Measurements from ENCODE around the gene NRAP. TPM values are rescaled to one million over a fixed set of nuclear protein-coding genes. Genes with fewer than 3 reads are reported as not detected.

The NRAP gene
- total RNA-seq, 1 experiment from 2014 or later, result not detected

DNA sequence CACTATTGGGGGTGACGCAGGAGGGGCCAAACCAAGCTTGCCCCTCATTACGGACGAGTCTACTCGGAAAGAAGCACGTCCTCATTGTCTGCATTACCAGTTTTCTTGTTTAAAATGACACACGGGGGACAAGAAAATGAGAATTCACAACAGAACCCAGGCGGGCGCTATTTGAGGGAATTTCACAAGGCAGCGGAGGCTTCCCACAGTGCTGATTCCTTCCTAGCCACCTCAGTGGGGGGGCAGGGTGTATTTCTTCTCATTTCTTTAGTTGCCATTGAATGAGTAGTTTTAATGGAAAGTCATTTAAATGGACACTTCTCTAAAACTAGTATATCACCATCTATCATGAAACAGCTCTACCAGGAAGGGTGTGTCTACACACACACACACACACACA is 42.9 kb downstream of the NRAP start:
- CTCF ChIA-PET, result interaction anchor here (0.7 to 1.5 kb wide), 2 partner anchors 58 to 1104 kb away, joined by 3 to 4 read pairs; no protein-coding TSS in a partner anchor
- no peak for DNase-seq (ENCODE audit: unreplicated experiment)
- Mint-ChIP-seq H3K27ac (ENCODE audit: low read depth, unreplicated experiment) (no peak overlapping the region), H3K27me3 (ENCODE audit: insufficient read depth, unreplicated experiment) (peaks cover 60% of the 10 kb centered on the region), H3K4me1 (ENCODE audit: insufficient read depth, unreplicated experiment) (no peaks in the 10 kb centered on the region), H3K36me3 (ENCODE audit: insufficient read depth, unreplicated experiment) (peaks cover 7% of the 10 kb centered on the region), H3K9me3 (ENCODE audit: unreplicated experiment) (no peaks in the 10 kb centered on the region), H3K4me3 (ENCODE audit: unreplicated experiment) (no peak overlapping the region)
- intact Hi-C loops (cut with micrococcal nuclease), result no loop called here
- TF ChIP-seq, protein P1, sequence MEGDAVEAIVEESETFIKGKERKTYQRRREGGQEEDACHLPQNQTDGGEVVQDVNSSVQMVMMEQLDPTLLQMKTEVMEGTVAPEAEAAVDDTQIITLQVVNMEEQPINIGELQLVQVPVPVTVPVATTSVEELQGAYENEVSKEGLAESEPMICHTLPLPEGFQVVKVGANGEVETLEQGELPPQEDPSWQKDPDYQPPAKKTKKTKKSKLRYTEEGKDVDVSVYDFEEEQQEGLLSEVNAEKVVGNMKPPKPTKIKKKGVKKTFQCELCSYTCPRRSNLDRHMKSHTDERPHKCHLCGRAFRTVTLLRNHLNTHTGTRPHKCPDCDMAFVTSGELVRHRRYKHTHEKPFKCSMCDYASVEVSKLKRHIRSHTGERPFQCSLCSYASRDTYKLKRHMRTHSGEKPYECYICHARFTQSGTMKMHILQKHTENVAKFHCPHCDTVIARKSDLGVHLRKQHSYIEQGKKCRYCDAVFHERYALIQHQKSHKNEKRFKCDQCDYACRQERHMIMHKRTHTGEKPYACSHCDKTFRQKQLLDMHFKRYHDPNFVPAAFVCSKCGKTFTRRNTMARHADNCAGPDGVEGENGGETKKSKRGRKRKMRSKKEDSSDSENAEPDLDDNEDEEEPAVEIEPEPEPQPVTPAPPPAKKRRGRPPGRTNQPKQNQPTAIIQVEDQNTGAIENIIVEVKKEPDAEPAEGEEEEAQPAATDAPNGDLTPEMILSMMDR (IDR thresholded peaks at IDR 0.05; ENCODE audit: unreplicated experiment), result no peak
- POLR2A ChIA-PET, result no interaction called here
- no TSS peak for BruUV-seq (replicated peaks)

DNA sequence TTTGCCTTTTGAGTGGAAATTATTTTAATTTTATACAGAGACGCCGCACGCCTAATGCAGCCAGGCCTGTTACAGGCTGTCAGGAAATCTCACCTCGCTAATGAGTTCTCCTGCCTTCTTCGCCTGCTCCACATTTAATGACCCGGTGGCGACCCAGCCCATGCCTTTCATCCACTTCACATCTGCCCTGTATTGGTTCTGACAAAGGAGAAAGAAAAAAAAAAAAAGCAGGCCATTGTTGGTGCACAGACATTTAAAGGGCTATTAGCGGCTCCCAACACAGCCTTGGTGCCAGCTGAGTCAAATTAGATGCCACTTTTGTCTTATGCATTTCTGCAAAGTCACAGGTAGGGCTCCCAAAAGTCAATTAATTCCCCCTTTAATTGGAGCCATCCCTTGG is 43.3 kb downstream of the NRAP start:
- no peaks in the 10 kb centered on the region for H3K4me1 Mint-ChIP-seq (ENCODE audit: insufficient read depth, unreplicated experiment)
- no peak for DNase-seq (ENCODE audit: unreplicated experiment)
- TF ChIP-seq, protein P1 (IDR thresholded peaks at IDR 0.05; ENCODE audit: unreplicated experiment), result no peak
- CTCF ChIA-PET, result no interaction called here
- BruUV-seq (replicated peaks), result no TSS peak
- peaks cover 7% of the 10 kb centered on the region for H3K36me3 Mint-ChIP-seq (ENCODE audit: insufficient read depth, unreplicated experiment)
- intact Hi-C loops (cut with micrococcal nuclease), result no loop called here
- no peak overlapping the region for H3K27ac Mint-ChIP-seq (ENCODE audit: low read depth, unreplicated experiment)
- H3K4me3 Mint-ChIP-seq (ENCODE audit: unreplicated experiment), result no peak overlapping the region
- H3K9me3 Mint-ChIP-seq (ENCODE audit: unreplicated experiment), result no peaks in the 10 kb centered on the region
- POLR2A ChIA-PET, result no interaction called here
- H3K27me3 Mint-ChIP-seq (ENCODE audit: insufficient read depth, unreplicated experiment), result peaks cover 60% of the 10 kb centered on the region

DNA sequence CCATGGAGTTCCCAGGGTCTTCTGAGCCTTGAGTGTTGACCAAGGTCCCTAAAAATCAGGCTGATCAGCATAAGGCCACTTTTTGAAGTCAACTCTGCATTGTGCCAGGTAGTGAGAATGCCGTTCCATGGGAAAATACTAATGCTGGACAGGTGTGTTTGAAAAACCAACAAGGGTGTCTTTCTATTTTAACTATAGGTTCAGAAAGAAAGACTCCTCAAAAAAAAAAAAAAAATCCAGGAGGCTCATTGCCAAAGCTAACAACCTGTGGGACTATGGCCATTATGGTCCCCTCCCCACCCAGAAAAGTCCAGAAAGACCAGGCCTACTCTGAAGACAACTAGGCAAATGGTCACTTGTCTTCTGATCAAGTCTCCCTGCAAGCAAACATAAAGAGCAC is 44.4 kb downstream of the NRAP start:
- DNase-seq (ENCODE audit: unreplicated experiment), result no peak
- POLR2A ChIA-PET, result no interaction called here
- CTCF ChIA-PET, result interaction anchor here (0.6 kb wide), 1 partner anchor 129 kb away, joined by 3 read pairs; no protein-coding TSS in a partner anchor
- H3K27ac Mint-ChIP-seq (ENCODE audit: low read depth, unreplicated experiment), result no peak overlapping the region
- TF ChIP-seq, protein P1 (IDR thresholded peaks at IDR 0.05; ENCODE audit: unreplicated experiment), result no peak
- H3K9me3 Mint-ChIP-seq (ENCODE audit: unreplicated experiment), result no peaks in the 10 kb centered on the region
- H3K4me3 Mint-ChIP-seq (ENCODE audit: unreplicated experiment), result no peak overlapping the region
- H3K4me1 Mint-ChIP-seq (ENCODE audit: insufficient read depth, unreplicated experiment), result no peaks in the 10 kb centered on the region
- H3K27me3 Mint-ChIP-seq (ENCODE audit: insufficient read depth, unreplicated experiment), result peaks cover 60% of the 10 kb centered on the region
- intact Hi-C loops (cut with micrococcal nuclease), result no loop called here
- peaks cover 7% of the 10 kb centered on the region for H3K36me3 Mint-ChIP-seq (ENCODE audit: insufficient read depth, unreplicated experiment)
- BruUV-seq (replicated peaks), result no TSS peak

DNA sequence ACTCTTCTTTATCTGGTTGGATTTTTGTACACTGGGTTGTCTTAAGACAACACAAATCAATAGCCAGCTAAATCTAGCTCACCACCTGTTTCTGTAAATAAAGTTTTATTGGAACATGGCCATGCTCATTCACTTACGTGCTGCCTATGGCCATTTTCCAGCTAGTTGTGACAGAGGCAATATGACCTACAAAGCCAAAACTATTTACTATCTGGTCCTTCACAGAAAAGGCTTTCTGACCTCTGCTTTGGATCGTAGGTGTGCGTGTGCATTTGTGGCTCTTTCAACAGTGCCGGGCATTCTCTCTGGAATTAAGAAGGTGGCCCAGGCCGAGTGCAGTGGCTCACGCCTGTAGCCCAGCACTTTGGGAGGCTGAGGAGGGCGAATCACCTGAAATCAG is 45.5 kb downstream of the NRAP start:
- Mint-ChIP-seq H3K27ac (ENCODE audit: low read depth, unreplicated experiment) (no peak overlapping the region), H3K4me1 (ENCODE audit: insufficient read depth, unreplicated experiment) (no peaks in the 10 kb centered on the region), H3K9me3 (ENCODE audit: unreplicated experiment) (no peaks in the 10 kb centered on the region), H3K27me3 (ENCODE audit: insufficient read depth, unreplicated experiment) (peaks cover 60% of the 10 kb centered on the region), H3K4me3 (ENCODE audit: unreplicated experiment) (no peak overlapping the region), H3K36me3 (ENCODE audit: insufficient read depth, unreplicated experiment) (peaks cover 7% of the 10 kb centered on the region)
- no TSS peak for BruUV-seq (replicated peaks)
- CTCF ChIA-PET, result no interaction called here
- TF ChIP-seq, protein P1 (IDR thresholded peaks at IDR 0.05; ENCODE audit: unreplicated experiment), result no peak
- POLR2A ChIA-PET, result no interaction called here
- intact Hi-C loops (cut with micrococcal nuclease), result no loop called here
- DNase-seq (ENCODE audit: unreplicated experiment), result no peak

Measured in MCF 10A (cell line).